CD4-positive, alpha-beta T cell treated with Interleukin-21 for 1 hour (primary cell): Measurements from ENCODE around the gene KIAA1958.
"Not testable (repeated sequence)": the region's sequence is repeated elsewhere in the genome, so short reads cannot be mapped to it uniquely, and the experiment has no call there.

ENCODE experiments used
- DNase-seq: peaks from one replicate; pipeline ENCODE4 v3.0.0-alpha.2; 2020

The KIAA1958 gene

DNA sequence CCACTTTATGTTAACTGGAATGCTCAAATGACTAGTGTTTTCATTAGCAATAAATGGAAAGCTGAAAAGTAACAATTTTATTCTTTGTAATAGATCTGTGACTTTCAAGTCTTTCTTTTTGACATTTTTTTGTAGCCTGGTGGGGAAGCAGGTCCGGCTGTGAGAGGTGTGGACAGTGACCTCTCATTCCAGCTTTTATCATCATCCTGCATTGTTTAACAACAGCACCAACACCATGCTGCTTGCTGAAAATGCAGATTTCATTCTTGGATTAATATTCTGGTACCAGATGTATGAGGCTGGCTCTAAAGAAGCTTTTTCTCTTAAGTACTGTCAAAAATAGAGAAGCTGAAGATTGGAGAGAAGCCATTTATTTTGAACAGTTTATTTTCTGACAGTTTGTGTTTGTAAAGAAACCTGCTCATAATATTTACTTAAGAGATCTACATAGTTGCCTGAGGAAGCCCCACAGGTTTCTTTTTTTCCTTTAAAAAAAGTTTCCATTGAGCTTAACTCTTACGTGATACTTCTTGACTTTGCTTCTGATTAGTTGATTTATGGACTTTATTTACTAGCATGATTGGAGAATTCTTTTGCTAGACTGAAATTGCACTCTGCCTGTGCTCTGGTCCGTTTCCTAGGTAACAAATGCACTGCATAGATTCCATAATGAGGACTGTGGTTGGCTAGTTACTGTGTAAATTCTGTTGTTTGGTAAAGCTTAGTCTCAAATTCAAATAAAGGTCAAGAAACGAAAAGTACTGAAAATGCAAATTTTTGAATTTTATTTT, 3.4 kb downstream of the KIAA1958 start:
- DNase-seq, result no peak

GRCh38 chr9:112493393-112494137, 6.9 kb downstream of the KIAA1958 start:
- no peak for DNase-seq

GRCh38 chr9:112494153-112494552, 7.5 kb downstream of the KIAA1958 start:
- DNase-seq, result no peak

GRCh38 chr9:112495614-112496013, 9.0 kb downstream of the KIAA1958 start:
- DNase-seq, result no peak

- DNase-seq, result no peak
Observed at GRCh38 chr9:112496074-112496722, 9.6 kb downstream of the KIAA1958 start.

- DNase-seq, result no peak
Observed at GRCh38 chr9:112500842-112501241, 14.2 kb downstream of the KIAA1958 start.

DNA sequence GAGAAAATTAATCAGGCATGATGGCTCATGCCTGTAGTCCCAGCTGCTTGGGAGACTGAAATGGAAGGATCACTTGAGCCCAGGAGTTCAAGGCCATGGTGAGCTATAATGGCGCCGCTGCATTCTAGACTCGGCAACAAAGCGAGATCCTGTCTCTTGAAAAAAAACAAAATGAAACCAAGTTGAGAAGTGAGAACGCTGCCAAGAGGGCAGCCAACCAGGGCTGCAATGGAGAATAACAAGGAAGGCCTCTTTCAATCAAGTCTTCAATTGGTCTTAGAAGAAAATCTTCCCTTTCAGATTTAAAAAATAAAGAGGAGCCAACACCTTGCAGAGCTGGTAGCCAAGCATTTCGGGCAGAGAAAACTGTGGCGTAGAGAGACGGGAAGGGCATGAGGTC, 14.7 kb downstream of the KIAA1958 start:
- no peak for DNase-seq

DNA sequence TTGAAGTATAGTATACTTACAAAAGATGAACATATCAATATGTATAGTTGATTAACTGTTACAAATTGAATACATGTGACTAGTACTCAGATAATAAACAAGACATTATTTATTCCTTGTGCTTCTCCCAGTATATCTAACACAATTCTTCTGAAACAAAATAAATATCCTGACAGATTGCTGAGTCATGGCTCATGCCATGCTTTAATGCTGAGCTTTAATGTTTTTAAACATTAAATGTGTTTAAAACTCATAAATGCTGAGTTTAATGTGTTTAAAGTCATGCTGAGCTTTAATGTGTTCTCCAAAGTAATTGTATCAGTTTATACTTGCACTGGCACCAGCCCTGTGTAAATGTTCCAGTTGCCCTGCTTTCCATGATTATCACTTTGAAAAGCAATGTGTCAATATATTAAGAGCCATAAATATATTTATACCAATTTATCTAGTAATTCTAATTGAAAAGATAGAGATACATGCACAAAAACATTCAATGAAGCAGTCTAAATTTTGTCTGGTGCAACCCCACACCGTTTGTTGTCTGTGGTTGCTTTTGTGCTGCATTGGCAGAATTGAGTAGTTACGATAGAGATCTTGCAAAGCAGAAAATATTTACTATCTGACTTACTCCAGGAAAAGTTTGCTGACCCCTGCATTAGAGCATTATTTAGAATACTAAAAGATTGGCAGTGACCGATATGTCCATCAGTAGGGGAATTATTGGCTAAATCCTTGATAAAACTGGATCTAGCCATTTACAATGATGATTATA, 15.7 kb downstream of the KIAA1958 start:
- DNase-seq, result no peak

- DNase-seq, result no peak
Observed at GRCh38 chr9:112503170-112503569, 16.5 kb downstream of the KIAA1958 start.

DNA sequence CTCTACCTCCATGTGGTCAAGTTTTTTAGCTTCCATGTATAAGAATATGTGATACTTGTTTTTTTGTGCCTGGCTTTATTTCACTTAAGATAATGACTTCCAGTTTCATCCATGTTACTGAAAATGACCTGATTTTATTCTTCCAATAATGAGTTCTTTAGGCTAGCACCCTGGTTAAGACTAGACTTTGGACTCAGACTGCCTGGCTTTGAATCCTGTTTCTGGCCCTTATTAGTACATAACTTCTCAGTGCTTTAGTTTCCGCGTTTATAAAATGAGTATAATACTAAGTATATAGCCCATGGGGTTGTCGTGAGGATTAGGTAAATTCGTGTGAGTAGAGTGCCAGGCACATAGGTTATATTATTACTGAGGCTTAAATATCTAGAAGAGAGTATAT, 18.5 kb downstream of the KIAA1958 start:
- DNase-seq, result no peak

GRCh38 chr9:112505607-112506006, 19.0 kb downstream of the KIAA1958 start:
- no peak for DNase-seq

- no peak for DNase-seq
Observed at GRCh38 chr9:112506571-112506970, 19.9 kb downstream of the KIAA1958 start.

GRCh38 chr9:112507001-112507680, 20.5 kb downstream of the KIAA1958 start:
- no peak for DNase-seq

DNA sequence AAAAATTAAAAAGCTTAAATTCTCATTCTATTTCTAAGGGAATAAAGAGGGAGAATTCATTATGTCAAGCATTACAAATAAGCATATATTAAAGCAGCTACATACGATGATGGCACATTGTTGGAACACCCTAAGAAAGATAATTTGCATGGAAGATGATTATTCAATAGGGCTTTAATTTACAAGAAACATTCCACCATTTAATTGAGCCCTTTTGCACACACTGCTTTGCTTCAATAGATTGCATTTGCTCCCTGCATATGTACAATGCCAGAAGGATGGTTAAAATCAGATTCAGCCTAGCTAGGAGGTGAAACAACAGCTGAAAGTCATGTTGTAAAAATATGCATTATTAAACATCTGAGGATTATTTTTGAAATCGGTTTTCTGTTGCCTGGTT, 21.8 kb downstream of the KIAA1958 start:
- DNase-seq, result no peak

DNA sequence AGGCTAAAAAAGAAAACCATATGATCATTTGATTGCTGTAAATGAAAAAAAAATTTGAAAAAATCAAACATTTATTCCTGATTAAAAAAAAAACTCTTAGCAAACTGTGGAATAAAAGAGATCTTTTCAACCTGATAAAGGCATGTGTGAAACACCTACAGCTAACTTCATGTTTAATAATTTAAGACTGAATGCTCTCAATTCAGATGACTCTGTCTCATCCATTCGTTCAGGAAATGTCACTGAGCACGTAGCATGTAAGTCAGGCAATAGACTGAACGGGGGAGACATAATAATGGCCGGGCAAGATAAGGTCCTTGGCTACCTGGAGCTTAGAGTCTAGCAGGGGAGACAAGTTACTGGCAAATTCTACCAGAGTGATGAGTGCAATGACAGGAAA, 25.8 kb downstream of the KIAA1958 start:
- not testable (repeated sequence) for DNase-seq

DNA sequence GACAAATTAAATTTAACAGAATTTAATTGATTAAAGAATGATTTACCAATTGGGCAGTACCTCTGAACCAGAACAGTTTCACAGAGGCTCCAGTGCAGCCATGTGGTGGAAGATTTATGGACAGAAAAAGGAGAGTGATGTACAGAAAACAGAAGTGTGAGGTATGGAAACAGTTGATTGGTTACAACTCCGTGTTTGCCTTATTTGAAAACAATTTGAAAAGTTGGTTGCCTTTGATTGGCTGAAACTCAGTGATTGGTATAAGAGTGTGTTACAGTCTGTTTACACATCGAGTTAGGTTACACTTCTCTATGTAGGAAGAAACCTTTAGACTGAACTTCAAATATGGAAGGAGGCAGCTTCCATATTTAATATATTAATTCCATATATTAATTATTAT, 30.1 kb downstream of the KIAA1958 start:
- no peak for DNase-seq

DNA sequence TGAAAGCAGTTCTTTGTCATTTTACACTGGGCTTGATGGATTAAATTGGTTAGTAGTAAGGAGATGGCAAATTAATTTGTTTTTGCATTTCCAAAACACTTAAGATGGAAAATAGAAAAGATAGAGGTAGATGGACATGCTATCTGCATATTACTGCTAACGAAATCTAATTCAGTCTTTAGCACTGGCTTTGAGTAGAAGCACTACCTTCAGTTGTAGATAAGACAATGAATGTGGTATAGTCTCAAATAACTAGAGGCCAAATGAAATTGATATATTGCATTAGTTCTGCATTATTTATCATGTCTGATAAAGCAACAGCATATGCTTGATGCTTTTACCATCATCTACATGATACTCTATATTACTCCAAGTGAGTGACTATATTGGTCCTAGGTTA, 33.4 kb downstream of the KIAA1958 start:
- DNase-seq, result no peak

GRCh38 chr9:112520656-112521055, 34.0 kb downstream of the KIAA1958 start:
- no peak for DNase-seq

DNA sequence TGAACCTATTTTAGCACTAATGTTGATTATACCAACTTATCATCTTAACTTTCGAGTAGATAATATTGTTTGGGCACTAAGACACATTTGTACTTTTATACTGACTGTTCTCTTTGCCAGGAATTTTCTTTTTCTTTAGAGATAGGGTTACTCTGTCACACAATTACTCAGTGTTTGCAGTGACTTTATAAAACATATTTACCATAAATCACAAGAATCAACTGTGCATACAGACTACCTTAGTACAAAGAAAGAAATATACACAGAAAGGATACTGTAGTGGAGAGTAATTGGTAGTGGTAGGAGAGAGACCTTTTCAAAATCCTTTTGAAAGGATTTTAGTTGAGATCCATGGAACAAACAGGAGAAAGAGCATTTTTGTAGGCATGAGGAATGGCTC, 40.3 kb downstream of the KIAA1958 start:
- DNase-seq, result no peak

DNA sequence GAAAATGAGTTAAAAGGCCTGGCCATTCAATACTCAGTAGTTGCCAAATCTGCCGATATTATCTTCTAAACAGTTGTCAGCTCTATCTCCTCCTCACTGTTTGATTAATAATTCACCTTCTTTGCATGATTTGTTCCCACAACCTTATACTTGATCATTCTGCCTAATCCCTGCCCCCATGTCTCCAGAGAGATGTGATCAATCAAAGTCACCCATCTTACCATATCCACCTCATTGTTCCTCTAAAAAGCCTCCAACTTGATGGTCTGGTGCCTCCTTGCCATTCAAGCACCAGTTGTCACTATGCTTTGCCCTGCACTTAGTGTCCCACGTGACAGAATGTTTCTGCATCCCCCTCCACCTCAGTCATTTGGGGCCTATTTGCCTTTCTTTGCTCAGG, 41.3 kb downstream of the KIAA1958 start:
- DNase-seq, result no peak

- DNase-seq, result no peak
Observed at GRCh38 chr9:112529316-112529715, 42.7 kb downstream of the KIAA1958 start.

- DNase-seq, result no peak
Observed at GRCh38 chr9:112530751-112531205, 44.2 kb downstream of the KIAA1958 start.
